Brain microvascular endothelial cell (primary cell): ENCODE data around the gene GGCX.

Experiments used
- DNase-seq: peaks from one replicate; pipeline ENCODE4 v3.0.0-alpha.2; 2020
- H3K27ac ChIP-seq: fragments of 250-450 bp; sonication (Bioruptor Pico); 2 replicates; pipeline ENCODE4 v1.5.1; 2020; ENCODE audit warnings: mild to moderate bottlenecking, moderate library complexity
- H3K27me3 ChIP-seq: fragments of 250-450 bp; sonication (Bioruptor Pico); replicated peaks from 2 replicates; pipeline ENCODE4 v1.5.1; 2020; ENCODE audit warnings: mild to moderate bottlenecking
- H3K36me3 ChIP-seq: fragments of 250-450 bp; sonication (Bioruptor Pico); replicated peaks from 2 replicates; pipeline ENCODE4 v1.5.1; 2020; ENCODE audit warnings: mild to moderate bottlenecking
- H3K4me3 ChIP-seq: 2 replicates; pipeline ENCODE4 v1.5.1; 2011; ENCODE audit warnings: low read depth, mild to moderate bottlenecking, control low read depth, low read length, moderate library complexity
- in situ Hi-C: cut with HindIII; loops from 2 replicates; pipeline ENCODE4 v1.10.0; 2017; ENCODE audit warnings: low sequenced_read_pairs, low pct_ligation_motif_present
- TF ChIP-seq, protein P1 (sequence below): IDR thresholded peaks from 2 replicates; pipeline ENCODE4 v1.5.1; 2011; ENCODE audit warnings: low read depth, mild to moderate bottlenecking, moderate library complexity, low read length, control low read depth, inconsistent platforms; ENCODE audit errors: missing control alignments

Gene GGCX

DNA sequence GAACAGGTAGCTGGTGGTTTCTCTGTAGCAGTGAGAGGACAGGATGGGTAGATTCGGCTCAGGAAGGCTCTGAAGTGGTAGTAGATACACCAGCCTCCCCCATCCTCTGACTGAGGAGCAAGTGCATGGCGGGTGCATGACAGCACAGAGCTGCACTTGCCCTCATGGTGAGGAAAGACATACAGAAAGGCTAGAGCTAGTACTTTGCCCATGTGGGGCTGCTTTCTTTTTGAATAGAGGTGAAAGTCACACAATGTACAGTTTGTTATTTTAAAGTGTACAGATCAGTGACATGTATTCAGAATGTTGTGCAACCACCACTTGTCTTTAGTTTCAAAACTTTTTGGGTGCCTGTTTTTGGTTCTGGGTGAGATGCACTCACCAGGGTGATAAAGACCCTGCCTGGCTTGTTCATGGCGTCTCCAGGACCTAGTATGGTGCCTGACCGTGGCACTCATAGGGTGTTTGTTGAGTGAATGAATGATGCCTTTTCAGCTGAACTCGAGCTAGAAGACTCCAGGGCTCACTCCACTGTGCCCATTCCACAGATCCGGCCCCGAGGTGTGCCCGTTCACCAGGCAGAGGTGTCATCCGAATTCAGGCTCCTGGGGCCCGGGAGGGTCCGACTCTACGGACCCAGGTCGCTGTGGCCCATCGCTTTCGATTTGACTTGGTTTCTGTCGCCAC, 22.5 kb upstream of the GGCX start:
- Histone ChIP-seq H3K27me3 (no peaks in the 10 kb centered on the region), H3K36me3 (no peaks in the 10 kb centered on the region), H3K4me3 (peak overlapping the region; percentile 58), H3K27ac (no peak overlapping the region)
- TF ChIP-seq, protein P1, sequence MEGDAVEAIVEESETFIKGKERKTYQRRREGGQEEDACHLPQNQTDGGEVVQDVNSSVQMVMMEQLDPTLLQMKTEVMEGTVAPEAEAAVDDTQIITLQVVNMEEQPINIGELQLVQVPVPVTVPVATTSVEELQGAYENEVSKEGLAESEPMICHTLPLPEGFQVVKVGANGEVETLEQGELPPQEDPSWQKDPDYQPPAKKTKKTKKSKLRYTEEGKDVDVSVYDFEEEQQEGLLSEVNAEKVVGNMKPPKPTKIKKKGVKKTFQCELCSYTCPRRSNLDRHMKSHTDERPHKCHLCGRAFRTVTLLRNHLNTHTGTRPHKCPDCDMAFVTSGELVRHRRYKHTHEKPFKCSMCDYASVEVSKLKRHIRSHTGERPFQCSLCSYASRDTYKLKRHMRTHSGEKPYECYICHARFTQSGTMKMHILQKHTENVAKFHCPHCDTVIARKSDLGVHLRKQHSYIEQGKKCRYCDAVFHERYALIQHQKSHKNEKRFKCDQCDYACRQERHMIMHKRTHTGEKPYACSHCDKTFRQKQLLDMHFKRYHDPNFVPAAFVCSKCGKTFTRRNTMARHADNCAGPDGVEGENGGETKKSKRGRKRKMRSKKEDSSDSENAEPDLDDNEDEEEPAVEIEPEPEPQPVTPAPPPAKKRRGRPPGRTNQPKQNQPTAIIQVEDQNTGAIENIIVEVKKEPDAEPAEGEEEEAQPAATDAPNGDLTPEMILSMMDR, result no peak
- DNase-seq, result no peak
- in situ Hi-C loops, result no loop called here

DNA sequence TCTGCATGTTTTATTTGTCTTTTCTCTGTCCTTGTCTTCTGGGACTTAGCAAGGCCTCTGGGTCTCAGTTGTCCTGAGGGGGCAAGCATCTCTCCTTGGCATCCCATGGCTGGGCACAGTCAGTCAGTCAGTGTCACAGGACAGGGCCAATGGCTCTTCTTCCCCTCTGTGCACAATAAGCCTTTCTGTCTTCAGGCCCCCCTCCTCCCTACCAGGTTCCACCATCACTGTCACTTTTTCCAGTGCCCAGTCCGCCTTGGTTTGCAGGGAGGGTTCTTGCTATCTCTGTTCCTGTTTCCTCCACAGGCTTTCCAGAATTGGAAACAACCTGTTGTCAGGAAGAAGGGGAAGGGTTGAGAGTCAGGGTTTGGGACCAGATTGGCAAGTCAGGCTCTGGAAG, 21.2 kb upstream of the GGCX start:
- Histone ChIP-seq H3K27me3 (no peaks in the 10 kb centered on the region), H3K4me3 (no peak overlapping the region), H3K36me3 (no peaks in the 10 kb centered on the region), H3K27ac (no peak overlapping the region)
- in situ Hi-C loops, result no loop called here
- TF ChIP-seq, protein P1, result no peak
- no peak for DNase-seq

DNA sequence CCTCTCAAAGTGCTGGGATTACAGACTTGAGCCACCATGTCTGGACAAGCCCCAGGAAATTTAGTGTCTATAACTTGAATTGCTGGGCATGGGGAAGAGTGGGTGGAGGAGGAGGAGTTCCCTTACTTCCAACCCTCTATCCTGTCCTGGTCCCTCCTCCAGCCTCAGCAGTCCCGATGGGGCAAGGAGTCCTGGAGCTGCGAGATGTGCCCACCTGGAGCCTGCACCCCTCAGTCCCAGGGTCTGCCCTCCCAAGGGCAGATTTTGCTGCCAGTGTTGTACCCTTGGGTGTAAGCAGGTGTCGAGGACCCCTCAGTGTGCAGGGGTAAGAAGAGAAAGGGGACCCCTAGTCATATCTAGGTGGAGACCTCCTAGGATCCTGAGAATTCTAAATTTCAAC, 18.9 kb upstream of the GGCX start:
- Histone ChIP-seq H3K27me3 (no peaks in the 10 kb centered on the region), H3K27ac (no peak overlapping the region), H3K36me3 (no peaks in the 10 kb centered on the region), H3K4me3 (no peak overlapping the region)
- in situ Hi-C loops, result no loop called here
- no peak for DNase-seq
- TF ChIP-seq, protein P1, result no peak

DNA sequence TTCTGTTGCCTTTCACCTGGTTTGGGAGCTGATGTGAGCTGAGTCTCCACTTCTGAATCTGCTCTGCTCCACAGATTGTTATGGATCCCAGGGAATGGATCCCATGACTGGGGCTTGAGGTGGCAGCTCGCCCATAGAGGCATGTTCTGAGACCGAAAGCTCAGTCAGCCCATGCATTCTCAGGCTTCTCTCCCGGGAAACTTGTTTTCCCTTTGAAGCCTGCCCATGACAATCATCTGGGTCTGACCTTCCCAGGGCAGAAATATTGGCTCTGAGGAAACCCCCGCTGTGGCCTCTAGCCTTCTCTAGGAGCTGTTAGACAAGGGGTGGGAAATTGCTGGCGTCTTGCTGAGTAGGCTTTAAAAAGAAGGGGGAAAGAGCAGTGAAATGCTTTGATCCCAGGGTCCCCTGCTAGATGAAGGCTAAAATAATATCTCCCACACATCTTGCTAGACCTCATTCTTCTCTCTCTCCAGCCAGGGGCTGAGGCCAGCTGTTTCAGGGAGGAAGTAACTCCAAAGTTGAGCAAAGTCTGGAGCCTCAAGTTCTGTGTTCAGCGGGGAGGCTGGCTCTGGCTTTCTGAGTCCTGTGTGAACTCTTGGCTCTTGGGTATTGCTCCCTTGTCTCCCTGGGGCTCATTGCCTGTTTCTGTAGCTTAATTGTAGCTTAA, 18.1 kb upstream of the GGCX start:
- no peak overlapping the region for H3K27ac ChIP-seq
- in situ Hi-C loops, result no loop called here

DNA sequence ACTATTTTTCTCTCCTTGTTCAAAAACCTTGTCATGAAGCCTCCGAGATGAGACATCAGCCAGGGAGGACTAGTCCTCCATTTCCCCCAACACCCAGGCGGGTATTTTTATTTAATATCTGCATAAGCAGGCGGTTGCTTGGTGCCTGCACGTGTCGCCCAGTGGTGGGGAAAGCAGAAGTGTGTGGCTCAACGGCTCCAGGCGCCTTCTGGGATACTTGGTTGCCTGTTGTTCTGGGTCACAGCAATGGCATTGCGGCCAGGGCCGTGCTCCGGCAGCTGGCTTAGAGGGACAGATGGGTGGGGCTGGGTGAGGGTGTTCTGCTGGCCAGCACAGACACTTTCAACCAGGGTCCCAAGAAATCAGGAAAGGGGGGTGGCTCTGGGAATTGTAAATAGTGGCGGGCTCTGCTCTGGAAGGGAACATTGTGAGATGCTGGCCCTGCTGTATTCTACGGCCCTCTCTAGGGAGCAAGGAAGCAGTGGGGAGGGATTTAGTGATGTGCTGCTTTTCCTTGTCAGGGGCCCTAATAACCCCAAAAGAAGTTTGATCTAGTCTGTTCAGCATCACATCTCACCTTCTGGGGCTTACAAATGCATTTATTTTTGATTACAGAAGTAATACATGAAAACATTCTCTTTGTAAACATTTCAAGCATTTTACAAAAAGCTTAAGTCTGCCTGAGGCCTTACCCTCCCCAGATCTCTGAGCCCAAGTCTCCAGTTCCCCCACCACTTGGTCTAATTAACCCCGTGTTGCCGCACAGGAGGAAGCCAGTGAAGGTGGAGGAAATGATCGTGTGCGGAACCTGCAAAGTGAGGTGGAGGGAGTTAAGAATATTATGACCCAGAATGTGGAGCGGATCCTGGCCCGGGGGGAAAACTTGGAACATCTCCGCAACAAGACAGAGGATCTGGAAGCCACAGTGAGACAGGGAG, 17.2 kb upstream of the GGCX start:
- DNase-seq, result no peak
- Histone ChIP-seq H3K27ac (no peak overlapping the region), H3K36me3 (no peaks in the 10 kb centered on the region), H3K27me3 (no peaks in the 10 kb centered on the region), H3K4me3 (no peak overlapping the region)
- in situ Hi-C loops, result no loop called here
- TF ChIP-seq, protein P1, result no peak

More for the DNA sequence above, 18.1 kb upstream of the GGCX start:
- TF ChIP-seq, protein P1, result no peak
- DNase-seq, result no peak
- Histone ChIP-seq H3K4me3 (no peak overlapping the region), H3K27me3 (no peaks in the 10 kb centered on the region), H3K36me3 (no peaks in the 10 kb centered on the region)
